Bone marrow (tissue), 2 donors: ENCODE results near the gene PRSS33.

Experiments
- DNase-seq, 2 donors: peaks; one replicate each; lab custom pipeline; 2025; lab: John Stamatoyannopoulos, UW

PRSS33 gene

GRCh38 chr16:2820836-2821486 is 33.6 kb upstream of the PRSS33 start:
- no peak for DNase-seq

GRCh38 chr16:2819939-2820835 is 32.8 kb upstream of the PRSS33 start:
- no peak for DNase-seq

DNA sequence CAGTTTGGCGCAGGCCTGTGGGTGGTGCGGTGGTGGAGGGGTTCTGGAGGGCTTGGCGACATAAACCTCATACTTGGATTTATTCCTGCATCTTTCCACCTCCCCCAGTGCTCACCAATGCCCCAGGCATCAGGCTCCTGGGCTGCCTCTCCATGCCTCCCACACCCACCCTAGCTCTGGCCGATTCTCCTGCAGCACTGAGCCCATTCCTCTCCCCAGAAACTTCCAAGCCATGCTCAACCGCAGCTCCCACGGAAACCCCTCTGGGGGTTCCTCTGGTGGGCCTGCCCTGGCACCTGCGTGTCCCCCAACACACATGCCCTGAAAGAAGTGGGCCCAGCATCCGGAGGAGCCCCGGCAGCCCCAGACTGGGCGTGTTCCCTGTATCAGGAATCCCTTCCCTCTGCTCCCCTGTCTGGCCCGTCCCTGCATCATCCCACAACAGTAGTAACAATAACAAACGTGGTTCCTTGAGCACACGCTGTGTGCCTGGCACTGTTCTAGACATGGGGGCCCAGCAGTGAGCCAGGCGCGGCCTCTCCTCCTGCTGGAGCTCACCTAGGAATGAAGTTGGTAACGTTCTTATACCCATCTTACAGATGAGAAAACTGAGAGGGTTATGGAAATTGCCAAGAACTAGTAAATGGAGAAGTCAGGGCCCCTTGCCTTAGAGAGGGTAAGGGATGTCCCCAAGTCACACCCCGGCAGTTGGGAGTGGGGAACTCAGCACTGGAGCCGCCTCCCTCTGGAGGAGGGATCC is 32.0 kb upstream of the PRSS33 start:
- DNase-seq, result no peak

DNA sequence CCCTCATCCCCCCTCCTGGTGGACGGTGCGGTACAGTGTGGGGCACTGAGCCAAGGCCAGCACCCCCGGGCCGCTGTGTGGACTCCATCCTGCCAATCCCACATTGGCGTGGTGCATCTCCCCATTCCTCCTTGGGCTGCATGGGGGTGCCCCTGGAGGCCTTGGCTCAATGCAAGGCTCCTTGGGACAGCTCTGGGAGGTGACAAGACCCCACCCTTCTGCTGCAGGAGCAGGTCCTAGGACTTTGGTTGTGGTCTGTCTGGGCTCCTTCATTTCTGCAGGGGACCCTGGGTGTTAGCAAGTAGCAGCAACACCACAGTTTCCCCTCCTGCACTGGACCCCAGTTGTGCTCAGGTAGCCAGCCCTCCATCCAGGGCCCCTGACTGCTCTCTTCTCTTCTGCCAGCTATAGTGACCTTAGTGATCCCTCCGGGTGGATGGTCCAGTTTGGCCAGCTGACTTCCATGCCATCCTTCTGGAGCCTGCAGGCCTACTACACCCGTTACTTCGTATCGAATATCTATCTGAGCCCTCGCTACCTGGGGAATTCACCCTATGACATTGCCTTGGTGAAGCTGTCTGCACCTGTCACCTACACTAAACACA is 31.0 kb upstream of the PRSS33 start:
- no peak for DNase-seq

- DNase-seq, result no peak
These were observed 30.2 kb upstream of the PRSS33 start for GRCh38 chr16:2817340-2818271.

DNA sequence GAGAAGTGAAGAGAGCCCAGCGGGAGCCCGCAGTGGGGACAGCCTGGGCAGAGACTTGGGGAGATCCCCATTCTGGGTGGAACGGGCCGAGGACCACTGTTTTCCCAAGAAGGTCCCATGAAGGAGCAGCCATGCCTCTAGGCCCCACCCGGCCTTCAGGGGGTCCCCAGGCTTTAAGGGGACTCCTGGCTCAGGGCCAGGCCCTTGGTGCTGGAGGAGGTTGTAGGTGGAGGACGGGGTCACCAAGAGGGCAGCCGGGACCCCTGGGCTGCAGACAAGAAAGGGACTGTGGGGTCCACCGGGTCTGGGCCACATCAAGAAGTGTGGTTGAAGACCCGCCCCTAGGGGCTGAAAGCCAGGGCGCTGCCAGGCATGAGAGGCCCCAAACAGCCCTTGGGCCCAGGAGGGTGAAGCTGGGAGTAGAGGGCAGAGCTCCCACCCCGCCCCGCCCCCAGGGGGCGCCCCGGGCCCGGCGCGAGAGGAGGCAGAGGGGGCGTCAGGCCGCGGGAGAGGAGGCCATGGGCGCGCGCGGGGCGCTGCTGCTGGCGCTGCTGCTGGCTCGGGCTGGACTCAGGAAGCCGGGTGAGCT is 29.5 kb upstream of the PRSS33 start, which contains the start of gene PRSS21:
TSS of gene PRSS21 (plus strand) at position 487 of the 589 bp plus-strand sequence. CDS start at position 519, 32 bp downstream.
- peak in 1 of 2 donors; percentile 13 for DNase-seq

DNA sequence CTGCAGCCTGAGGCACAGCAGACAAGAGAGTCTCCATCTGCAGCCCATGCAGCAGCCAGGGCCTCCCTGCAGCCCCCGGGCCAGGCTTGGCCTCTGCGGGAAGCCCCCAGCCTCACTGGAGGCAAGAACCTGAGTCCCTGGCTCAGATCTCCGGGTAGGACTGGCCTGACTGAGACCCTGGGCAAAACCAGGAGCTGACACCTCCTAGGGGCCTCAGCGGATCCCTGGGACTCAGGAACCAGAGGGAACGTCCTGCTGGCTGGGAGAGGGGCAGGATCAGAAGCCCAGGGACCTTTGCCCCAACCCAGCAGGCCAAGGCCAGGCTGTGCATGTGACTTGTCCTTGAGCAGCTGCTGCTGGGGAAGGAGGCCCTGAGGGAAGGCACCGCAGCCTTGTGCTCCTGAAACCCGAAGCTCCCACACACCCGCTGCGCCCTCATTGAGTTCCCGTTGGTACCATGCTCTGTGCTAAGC is 28.0 kb upstream of the PRSS33 start:
- DNase-seq, result no peak

DNA sequence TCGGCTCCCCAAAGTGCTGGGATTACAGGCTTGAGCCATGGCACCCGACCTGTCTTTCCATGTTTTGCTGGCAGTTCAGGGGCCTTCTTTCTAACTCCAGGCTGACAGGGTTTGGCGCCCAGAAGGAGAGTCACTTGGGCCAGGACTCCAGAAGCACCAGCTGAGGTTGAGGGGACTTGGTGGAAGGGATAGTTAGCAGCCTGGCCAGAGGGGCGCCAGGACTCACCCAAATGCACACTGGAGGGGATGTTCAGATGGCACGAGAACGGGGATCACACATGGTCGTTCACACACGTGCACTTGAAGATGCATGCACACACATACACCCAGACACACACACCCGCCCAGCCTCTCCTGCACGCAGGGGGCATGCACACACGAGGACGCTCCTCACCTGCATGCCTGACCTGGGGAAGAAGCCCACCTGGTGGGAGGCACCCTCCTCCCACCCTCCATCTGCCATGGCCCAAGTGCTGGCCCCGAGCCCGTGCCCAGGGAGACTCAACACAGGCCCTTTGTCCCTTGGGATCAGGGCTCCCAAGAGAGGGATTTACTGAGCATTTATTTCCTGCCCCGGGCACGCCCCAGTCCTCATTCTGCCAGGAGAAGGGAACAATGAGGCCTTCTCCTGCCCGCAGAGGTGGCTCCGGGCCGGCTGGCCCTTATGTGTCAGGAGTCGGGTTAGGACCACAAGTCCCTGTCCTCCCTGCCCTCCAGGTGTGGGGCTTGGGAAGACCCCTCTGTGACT is 27.4 kb upstream of the PRSS33 start:
- no peak for DNase-seq

DNA sequence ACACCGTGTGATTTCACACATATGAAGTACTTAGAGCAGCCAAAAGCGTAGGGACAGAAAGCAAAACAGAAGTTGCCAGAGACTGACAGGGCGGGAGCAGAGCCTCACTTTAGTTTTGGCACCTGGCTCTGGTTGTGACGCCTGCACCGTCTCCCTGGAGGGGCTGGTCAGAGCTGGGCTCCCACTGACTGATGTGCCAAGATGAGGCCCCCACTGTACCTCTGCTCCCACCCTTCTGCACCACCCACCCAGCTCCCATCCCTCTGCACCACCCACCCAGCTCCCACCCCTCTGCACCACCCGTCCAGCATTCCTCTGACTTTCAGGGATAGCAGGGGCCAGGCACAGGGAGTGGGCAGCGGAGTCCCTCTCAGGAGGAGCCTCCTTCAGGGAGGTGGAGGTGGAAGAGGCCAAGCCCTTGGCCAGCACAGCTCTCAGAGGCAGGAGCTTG is 26.4 kb upstream of the PRSS33 start:
- DNase-seq, result no peak

GRCh38 chr16:2811703-2812471 is 24.5 kb upstream of the PRSS33 start:
- DNase-seq, result no peak

DNA sequence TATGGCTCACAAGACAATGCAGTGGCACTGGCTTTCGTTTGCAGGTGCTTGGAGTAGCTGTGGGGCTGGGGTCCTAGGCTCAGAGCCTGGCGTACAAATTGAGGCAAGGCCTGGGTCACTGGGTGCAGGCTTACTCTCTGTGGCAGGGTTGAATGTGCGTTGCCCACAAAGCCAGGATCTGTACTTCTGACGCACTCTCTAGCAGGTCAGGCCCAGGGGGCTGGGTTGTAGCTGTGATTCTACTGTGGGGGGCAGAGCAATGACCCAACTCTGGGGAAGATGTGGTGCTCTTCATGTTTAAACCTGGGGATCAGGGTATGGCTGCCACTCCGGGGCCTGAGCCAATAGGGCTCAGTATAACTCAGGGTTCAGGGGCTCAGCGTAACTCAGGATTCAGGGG is 23.3 kb upstream of the PRSS33 start:
- no peak for DNase-seq

DNA sequence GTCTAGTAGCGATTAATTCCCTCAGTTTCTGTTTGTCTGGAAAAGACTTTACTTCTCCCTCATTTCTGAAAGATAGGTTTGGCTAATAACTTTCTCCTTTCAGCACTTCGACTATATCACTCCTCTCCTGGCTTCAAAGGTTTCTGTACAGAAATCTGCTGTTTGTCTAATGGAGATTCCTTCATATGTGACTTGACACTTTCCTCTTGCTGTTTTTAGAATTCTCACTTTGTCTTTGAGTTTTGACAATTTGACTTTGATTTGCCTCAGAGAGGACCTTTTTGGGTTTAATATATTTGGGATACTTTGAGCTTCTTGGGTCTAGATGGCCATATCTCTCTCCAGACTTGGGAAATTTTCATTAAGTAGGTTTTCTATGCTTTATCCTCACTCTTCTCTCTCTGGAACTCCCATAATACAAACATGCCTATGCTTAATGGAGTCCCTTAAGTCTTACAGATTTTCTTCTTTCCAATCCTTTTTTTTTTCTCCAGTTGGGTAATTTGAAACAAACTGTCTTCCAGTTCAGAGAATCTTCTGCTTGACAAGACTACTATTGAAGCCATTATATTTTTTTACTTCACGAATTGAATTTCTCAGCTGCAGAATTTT is 21.9 kb upstream of the PRSS33 start:
- DNase-seq, result no peak

- DNase-seq, result no peak
These were observed 20.8 kb upstream of the PRSS33 start for GRCh38 chr16:2808181-2808580.

- no peak for DNase-seq
These were observed 18.9 kb upstream of the PRSS33 start for GRCh38 chr16:2806286-2806685.

GRCh38 chr16:2804728-2805127 is 17.4 kb upstream of the PRSS33 start:
- no peak for DNase-seq

- DNase-seq, result no peak
These were observed 16.3 kb upstream of the PRSS33 start for GRCh38 chr16:2803545-2804195.

GRCh38 chr16:2799859-2800226 is 12.5 kb upstream of the PRSS33 start:
- DNase-seq, result no peak
